NCI-H146 (cell line): ENCODE results near the gene DPP6.
A peak's percentile ranks its signal among the peaks of the same experiment; 100 is the strongest.
"Not testable (repeated sequence)": the region's sequence is repeated elsewhere in the genome, so short reads cannot be mapped to it uniquely, and the experiment has no call there.

ENCODE experiments used
- DNase-seq: peaks from one replicate; lab custom pipeline; 2025; lab: John Stamatoyannopoulos, UW

The DPP6 gene

DNA sequence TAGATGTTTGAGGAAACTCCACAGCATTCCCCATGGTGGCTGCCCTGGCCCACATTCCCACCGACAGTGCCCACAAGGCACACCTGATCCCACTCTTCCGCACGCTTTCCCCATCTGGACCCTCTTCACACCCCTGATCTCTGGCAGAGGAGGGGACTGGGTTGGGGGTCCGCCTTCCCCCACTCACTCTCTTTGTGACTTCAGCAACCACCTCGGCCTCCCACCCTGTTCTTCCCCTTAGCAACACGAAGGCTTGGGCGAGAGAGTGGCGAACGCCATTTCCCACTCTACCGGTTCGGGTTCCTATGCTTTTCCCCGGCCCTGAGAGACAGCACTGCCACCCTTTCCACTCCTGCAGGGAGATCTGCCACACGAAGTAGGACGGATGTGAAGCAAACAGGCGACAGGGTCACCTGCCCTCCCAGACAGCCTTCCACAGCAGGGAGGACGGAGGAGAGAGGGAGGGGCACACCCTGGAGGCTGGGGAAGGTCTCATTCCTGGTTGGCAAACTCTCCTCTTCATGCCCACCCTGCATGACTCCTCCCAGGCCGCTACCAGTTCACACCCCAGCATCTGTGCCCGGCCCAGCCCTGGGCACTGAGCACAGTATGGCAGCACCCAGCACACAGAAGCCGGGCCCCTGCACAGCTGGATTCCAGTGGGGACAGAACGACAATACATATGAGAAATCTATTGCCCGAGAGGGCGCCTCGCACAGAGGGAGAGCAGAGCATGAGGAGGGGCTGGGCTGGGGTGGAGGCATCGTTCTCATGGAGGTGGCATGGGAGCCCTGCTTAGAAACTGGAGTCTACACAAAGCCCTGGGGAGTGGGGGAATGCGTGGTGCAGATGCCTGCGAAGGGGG is 857.3 kb downstream of the DPP6 start:
- DNase-seq: no peak

DNA sequence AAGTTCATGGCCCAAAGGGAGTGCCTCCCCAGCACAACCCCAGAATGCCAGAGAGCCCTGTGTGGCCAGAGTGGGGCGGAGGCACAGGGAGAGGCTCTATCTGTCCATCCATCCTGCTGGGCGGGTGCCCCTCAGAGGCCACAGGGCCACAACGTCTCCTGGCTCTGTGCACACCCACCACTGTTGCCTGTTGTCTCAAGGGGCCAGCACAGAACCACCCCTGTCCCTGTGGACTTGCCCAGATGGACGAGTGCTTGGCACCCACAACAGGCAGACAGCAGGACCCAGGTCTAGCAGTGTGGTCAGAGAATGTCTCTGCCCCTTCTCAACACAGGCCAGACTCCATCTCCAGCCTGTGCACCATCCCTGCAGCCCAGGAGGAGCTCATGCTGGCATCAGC is 857.9 kb downstream of the DPP6 start:
- DNase-seq: no peak

- DNase-seq: no peak
Measured at GRCh38 chr7:154910977-154911376, 858.8 kb downstream of the DPP6 start.

DNA sequence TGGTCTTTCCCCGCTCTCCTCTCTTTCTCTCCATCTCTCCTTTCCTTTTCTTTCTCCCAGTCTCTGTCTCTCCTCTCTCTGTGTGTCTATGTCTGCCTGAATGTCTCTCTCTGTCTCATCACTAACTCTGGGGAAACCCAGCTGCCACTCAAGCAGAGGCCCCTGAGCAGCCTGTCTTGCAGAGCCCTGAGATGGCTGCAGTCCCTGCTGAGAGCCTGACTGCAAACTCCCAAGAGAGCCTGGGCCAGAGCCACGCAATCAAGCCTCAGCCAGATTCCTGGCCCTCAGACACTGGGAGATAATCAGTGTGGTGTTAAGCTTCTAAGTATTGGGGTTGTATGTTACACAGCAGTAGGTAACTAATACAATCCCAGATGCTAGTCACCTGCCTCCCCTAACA is 859.2 kb downstream of the DPP6 start:
- no peak for DNase-seq

GRCh38 chr7:154911862-154912455 is 859.8 kb downstream of the DPP6 start:
- DNase-seq: no peak

DNA sequence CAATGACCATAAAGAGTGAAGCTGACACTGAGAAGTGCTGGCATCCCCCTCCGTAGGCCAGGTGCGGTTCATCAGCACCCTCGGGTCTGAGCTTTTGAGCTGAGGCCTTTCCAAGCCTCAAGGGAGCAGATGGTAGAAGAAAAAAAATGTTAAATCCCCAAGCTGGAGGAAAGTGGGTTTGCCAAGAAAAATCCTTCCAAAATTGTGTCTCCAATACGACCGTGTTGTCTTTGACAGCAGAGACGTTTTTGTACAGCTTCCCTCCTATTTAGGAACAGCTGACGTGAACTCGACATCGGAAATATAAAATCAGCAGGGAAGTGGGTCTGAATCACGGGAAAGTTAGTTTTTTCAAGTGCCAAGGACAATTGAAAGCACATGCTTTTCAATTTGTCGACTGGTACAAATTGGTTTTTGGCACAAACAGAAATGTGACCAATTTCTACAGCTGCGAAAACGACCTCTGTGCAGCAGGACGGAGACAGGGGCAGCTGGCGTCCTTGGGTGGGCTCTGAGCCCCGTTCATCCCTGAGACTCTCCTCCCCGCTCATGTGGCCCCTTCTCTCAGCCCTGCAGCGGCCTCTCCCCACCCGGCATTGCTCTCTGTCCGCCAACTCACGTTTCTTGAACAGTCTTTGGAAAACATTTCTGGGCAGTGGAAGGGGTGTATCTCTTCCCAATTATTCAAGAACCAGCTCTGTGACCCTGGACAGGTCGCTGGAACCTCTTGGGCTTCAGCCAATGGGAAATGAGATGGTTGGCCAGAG is 860.9 kb downstream of the DPP6 start:
- no peak for DNase-seq

DNA sequence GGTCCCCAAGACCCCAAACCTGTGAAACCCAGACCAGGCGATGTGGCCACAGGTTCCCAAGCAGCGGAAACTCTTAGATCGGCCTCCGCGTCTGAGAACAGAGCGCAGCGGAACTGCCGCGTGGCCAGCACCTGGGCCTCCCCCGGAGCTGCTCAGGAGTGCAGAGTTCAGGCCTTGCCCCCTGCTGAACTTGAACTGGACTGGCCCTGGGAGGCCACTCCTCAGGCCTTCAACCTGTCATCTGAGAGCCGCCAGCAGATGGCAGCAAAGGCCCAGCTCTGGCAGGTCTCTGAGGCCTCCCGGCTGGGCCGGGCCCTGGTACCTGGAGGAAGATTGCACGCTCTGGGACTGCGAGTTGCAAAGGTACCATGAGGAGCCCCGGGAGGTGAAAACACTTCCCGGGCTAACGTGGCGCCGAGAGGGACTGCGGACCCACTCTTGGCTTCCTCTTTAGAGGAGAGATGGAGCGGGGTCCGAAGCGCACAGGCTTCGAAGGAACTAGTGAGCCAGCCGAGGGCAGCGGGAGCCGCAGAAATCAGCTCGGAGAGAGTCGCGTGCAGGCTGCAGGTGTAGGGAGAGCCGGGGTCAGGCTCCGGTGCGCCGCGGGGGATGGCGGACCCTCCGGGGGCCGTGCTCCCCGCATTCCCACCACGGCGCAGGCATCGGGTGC is 861.6 kb downstream of the DPP6 start:
- peak; percentile 82 for DNase-seq

DNA sequence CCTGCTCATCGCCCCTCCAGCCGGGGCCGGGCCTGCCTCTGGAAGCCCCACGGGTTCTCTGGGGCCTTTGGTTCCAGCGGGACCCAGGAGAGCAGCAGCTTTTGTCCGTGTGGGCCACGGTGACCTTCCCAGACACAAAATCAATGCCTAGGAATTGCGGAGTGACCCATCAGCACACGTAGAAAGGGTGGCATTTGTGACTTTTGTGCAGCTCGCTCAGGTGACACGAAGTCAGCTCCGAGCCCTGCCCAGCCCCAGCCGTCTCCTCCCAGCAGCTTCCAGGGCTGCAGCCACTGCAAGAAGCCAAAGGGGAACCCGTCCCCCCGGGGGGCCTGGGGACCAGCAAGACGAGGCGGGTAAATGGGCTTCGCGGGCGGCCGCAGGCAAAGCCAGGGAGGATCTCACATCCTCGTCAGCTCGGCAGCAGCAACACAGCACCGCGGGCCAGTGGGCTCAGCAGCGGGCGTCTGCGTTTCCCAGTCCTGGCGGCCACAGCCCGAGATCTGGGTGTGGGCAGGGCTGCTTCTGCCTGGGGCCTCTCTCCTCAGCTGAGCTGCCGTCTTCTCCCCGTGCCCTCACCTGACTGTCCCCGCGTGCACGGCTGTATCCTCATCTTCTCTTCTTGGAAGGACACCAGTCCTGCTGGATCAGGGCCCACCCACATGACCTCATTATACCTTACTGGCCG is 862.3 kb downstream of the DPP6 start:
- DNase-seq: peak; percentile 29

DNA sequence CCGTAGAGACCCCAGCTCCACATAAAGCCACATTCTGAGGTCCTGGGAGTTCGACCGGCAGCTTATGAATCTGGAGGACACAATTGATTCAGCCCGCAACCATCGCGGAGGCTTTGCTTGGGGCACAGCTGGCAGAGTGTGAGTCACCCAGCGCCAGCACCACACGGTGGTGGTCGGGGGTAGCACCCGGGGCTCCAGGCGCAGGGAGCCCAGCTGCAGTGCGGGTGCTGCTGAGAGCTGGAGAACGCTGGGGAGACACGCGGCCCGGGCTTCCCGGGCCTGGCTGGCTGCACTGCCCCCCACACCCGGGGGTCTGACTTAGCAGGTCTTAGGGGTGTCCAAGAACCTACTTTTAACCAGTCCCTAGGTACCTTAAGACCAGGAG is 862.8 kb downstream of the DPP6 start:
- no peak for DNase-seq

DNA sequence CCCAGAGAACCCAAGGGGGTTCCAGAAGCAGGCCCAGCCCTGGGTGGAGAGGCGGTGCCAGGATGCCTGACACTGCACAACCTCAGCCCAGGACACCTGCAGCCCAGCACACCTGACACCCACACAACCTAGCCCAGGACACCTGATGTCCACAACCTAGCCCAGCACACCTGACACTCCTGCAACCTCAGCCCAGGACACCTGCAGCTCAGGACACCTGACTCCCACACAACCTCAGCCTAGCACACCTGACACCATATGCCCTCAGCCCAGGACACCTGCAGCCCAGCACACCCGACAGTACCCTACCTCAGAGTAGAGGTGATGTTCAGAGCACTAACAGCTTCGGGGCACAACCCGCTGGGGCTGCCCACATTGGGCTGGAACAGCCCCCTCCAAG is 863.4 kb downstream of the DPP6 start:
- peak; percentile 15 for DNase-seq

GRCh38 chr7:154916381-154916780 is 864.2 kb downstream of the DPP6 start:
- no peak for DNase-seq

DNA sequence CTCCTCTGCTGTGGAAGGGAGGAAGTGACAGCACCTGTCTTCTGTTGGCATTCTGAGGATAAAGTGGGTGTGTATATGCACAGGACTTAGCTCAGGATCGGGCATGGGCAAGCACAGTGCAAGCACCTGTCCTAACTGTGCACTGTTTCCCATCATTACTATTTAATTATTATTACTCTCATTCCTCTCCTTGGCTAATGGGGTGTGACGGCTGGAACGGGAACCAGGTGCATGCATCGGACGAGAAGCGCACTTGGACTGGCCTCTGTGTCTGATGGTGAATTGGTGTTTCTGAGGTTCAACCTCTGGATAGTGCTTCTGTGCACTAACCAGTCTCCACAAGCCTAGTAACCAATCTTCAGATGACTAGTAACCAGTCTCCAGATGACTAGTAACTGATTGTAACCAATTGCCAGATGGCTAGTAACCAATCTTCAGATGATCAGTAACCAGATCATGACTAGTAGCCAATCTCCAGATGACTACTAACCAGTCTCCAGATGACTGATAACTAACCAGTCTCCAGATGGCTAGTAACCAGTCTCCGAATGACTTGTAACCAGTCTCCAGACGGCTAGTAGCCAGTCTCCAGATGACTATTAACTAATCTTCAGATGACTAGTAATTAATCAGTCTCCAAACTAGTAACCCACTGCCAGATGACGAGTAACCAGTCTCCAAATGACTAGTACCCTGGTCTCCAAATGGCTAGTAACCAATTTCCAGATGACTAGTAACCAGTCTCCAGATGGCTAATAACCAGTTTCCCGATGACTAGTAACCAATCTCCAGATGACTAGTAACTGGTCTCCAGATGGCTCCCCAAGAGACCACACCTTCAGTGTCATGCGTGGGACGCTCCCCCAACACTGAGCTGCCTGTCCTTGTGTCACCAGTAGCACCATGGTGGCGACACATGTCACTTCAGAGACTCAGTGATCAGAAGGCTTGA is 864.9 kb downstream of the DPP6 start:
- peak; percentile 61 for DNase-seq

- DNase-seq: no peak
Measured at GRCh38 chr7:154917808-154918160, 865.6 kb downstream of the DPP6 start.

DNA sequence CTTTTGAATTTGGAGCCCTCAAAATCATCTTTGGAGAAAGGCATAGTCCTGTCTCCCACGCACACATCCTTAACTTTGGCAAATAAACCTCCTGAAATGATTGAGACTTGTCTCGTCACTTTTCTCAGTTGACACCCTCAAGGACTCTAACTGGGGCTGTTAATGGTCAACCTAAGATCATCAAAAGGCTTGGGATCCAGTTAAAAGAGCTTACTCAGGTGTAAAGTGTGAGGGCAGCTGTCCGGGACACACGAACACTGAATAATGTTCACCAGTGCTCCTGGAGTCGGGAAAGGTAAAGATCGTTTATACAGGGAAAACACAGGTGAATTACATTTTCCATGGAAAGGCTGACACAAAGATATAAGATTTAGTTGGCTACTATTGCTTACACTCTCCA is 866.1 kb downstream of the DPP6 start:
- DNase-seq: no peak

- DNase-seq: no peak
Measured at GRCh38 chr7:154918741-154919140, 866.5 kb downstream of the DPP6 start.

DNA sequence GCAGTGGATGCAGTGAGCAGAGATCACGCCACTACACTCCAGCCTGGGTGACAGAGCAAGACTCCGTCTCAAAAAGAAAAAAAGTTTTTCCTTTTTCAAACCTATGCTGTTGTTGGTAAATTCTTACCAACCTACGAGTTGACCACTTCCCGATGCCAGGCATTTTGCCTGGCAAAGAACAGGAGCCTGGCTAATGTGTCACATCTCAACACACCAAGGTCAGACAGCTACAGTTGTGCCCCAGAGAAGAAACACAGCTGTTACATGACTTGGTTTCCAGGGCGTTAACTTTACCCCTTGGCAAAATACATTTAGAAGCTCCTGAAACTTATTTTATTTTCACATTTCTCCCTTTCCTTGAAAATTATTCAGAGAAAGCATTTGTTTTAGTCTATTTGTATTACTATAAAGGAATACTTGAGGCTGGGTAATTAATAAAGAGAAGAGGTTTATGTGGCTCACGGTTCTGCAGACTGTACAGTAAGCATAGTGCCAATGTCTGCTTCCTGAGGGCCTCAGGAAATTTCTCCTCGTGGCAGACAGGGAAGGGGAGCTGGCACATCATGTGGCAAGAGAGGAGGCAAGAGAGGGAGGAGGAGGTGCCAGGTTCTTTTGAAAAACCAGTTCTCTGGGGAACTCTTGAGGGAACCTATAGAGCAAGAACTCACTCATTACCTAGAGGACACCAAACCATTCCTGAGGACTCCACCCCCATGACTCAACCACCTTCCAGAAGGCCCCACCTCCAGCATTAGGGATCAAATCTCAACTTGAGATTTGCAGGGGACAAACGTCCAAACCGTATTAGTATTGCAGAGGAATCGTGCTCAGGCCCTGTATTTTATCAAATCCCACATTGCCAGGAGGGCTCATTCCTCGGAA is 867.4 kb downstream of the DPP6 start:
- DNase-seq: no peak

- DNase-seq: not testable (repeated sequence)
Measured at GRCh38 chr7:154922472-154922871, 870.3 kb downstream of the DPP6 start.

GRCh38 chr7:154927624-154928125 is 875.5 kb downstream of the DPP6 start:
- DNase-seq: peak; percentile 81
